HepG2 (cell line): Measurements from ENCODE around the gene RFC2. TPM values are rescaled to one million over a fixed set of nuclear protein-coding genes. Genes with fewer than 3 reads are reported as not detected.

ENCODE experiments used
- ATAC-seq: fragments of 200-7000 bp; cut with Tn5 transposase; 3 replicates; pipeline ENCODE4 v1.9.1; 2020; ENCODE audit warnings: mild to moderate bottlenecking, moderate library complexity
- BruUV-seq: library from RNA; stranded (reverse); fragments of 400-500 nt; replicated peaks from 2 replicates; lab custom pipeline; 2021; lab: Mats Ljungman, UMichigan
- CTCF ChIA-PET: fragments of 300-600 bp; formaldehyde crosslinking; extraction: SDS; loops from one replicate; lab custom pipeline; 2021; ENCODE audit warnings: low total read pairs, inconsistent platforms, low intra/inter-chr PET ratio; lab: Yijun Ruan, JAX
- POLR2A ChIA-PET: fragments of 350-600 bp; sonication (Branson Sonifier 250); formaldehyde crosslinking; loops from one replicate; lab custom pipeline; 2020; ENCODE audit warnings: antibody characterized with exemption, inconsistent platforms; lab: Yijun Ruan, JAX
- DNase-seq: peaks from one replicate; pipeline ENCODE4 v3.0.0-alpha.2; 2015; ENCODE audit warnings: low spot score
- FAIRE-seq: peaks from 3 replicates; lab custom pipeline; 2011; peaks lifted over from hg19 to GRCh38; lab: Jason Lieb, UNC
- H2AFZ ChIP-seq: one replicate; pipeline ENCODE4 v1.6.1; 2011; ENCODE audit warnings: low read length, inconsistent platforms
- H3K27ac ChIP-seq: fragments of 300-600 bp; 3 replicates; pipeline ENCODE4 v1.8.0; 2011; ENCODE audit warnings: mixed run types, mild to moderate bottlenecking, mixed read lengths, low read length, inconsistent platforms; ENCODE audit not compliant: insufficient read depth; ENCODE audit errors: extremely low read length
- H3K27me3 ChIP-seq, 2 experiments: fragments of 200-600 bp in 1 of 2; 2 replicates in 1 of 2; 3 replicates in 1 of 2; pipeline versions ENCODE4 v1.6.0 to v1.8.0; 2011; ENCODE audit warnings: low read length in 2 of 2, mild to moderate bottlenecking in 2 of 2, moderate library complexity in 2 of 2, inconsistent platforms in 1 of 2; ENCODE audit not compliant: insufficient read depth in 2 of 2, control insufficient read depth in 1 of 2
- H3K36me3 ChIP-seq, 2 experiments: fragments of 200-600 bp in 1 of 2; replicated peaks in 1 of 2; 2 replicates in 1 of 2; 3 replicates in 1 of 2; pipeline versions ENCODE4 v1.5.1 to v1.8.0; 2011; ENCODE audit warnings: low read length in 2 of 2, inconsistent platforms in 1 of 2; ENCODE audit not compliant: insufficient read depth in 2 of 2, control insufficient read depth in 1 of 2
- H3K4me1 ChIP-seq: 2 replicates; pipeline ENCODE4 v1.5.1; 2012; ENCODE audit warnings: low read length, inconsistent platforms; ENCODE audit not compliant: insufficient read depth
- H3K4me2 ChIP-seq: 2 replicates; pipeline ENCODE4 v1.6.0; 2011; ENCODE audit warnings: low read depth, low read length, inconsistent platforms
- H3K4me3 ChIP-seq, 3 experiments: fragments of 200-600 bp in 1 of 3; sonication (generic), shearing (Covaris generic) in 1 of 3; replicated peaks in 1 of 3; 2 replicates each; pipeline ENCODE4 v1.5.1; 2011 to 2016; ENCODE audit warnings: low read length in 3 of 3, inconsistent platforms in 2 of 3, low read depth in 2 of 3, mild to moderate bottlenecking in 2 of 3, control low read depth in 1 of 3, mixed read lengths in 1 of 3; ENCODE audit not compliant: insufficient read depth in 1 of 3
- H3K79me2 ChIP-seq: one replicate; pipeline ENCODE4 v1.6.1; 2011; ENCODE audit warnings: low read length, inconsistent platforms; ENCODE audit not compliant: insufficient read depth
- H3K9ac ChIP-seq: 2 replicates; pipeline ENCODE4 v1.6.0; 2011; ENCODE audit warnings: mild to moderate bottlenecking, low read depth, low read length, inconsistent platforms; ENCODE audit not compliant: insufficient read depth
- H3K9me3 ChIP-seq: 2 replicates; pipeline ENCODE4 v1.5.1; 2012; ENCODE audit warnings: mild to moderate bottlenecking, low read length
- H4K20me1 ChIP-seq: 2 replicates; pipeline ENCODE4 v1.6.0; 2011; ENCODE audit warnings: inconsistent platforms, mild to moderate bottlenecking, low read length, moderate library complexity; ENCODE audit not compliant: insufficient read depth
- GABPA ChIP-seq, 2 experiments: IDR thresholded peaks; 2 replicates each; pipeline ENCODE4 v1.6.1; 2011 to 2016; ENCODE audit warnings: low read depth in 2 of 2, low read length in 1 of 2, missing biosample characterization in 1 of 2, missing genetic modification characterization in 1 of 2
- KAT8 ChIP-seq: IDR thresholded peaks from 2 replicates; pipeline ENCODE4 v1.6.1; 2016; ENCODE audit warnings: missing genetic modification reagents, missing compliant biosample characterization
- MED1 ChIP-seq: sonication (generic); formaldehyde crosslinking; IDR thresholded peaks from 2 replicates; pipeline ENCODE4 v1.4.0; 2020; ENCODE audit warnings: missing genetic modification reagents
- NCOA2 ChIP-seq: sonication (generic); formaldehyde crosslinking; IDR thresholded peaks from 2 replicates; pipeline ENCODE4 v1.8.0; 2022; ENCODE audit warnings: inconsistent platforms
- NKX3-1 ChIP-seq: sonication (generic); formaldehyde crosslinking; IDR thresholded peaks from 2 replicates; pipeline ENCODE4 v1.5.0; 2020; ENCODE audit warnings: missing genetic modification reagents
- RELA ChIP-seq: sonication (generic); formaldehyde crosslinking; IDR thresholded peaks from 2 replicates; pipeline ENCODE4 v1.4.0; 2020; ENCODE audit warnings: missing genetic modification reagents
- SAP130 ChIP-seq: IDR thresholded peaks from 2 replicates; pipeline ENCODE4 v1.6.1; 2016; ENCODE audit warnings: low read depth
- SMARCE1 ChIP-seq: fragments of 450-650 bp; IDR thresholded peaks from 2 replicates; pipeline ENCODE4 v1.6.1; 2017; ENCODE audit warnings: borderline replicate concordance
- SMC3 ChIP-seq: IDR thresholded peaks from 2 replicates; pipeline ENCODE4 v1.6.1; 2011; ENCODE audit warnings: low read length, improper control_type of control experiment
- YEATS2 ChIP-seq: sonication (generic); formaldehyde crosslinking; IDR thresholded peaks from 2 replicates; pipeline ENCODE4 v1.4.0; 2020; ENCODE audit warnings: missing genetic modification reagents, borderline replicate concordance
- ZBTB1 ChIP-seq: sonication (generic); formaldehyde crosslinking; IDR thresholded peaks from 2 replicates; pipeline ENCODE4 v1.4.0; 2020; ENCODE audit warnings: missing genetic modification reagents, borderline replicate concordance
- ZBTB34 ChIP-seq: sonication (generic); formaldehyde crosslinking; IDR thresholded peaks from 2 replicates; pipeline ENCODE4 v1.8.0; 2022; ENCODE audit warnings: mild to moderate bottlenecking, missing genetic modification reagents
- ZNF17 ChIP-seq: sonication (generic); formaldehyde crosslinking; IDR thresholded peaks from 2 replicates; pipeline ENCODE4 v1.5.0; 2020; ENCODE audit warnings: mild to moderate bottlenecking, missing genetic modification reagents
- ZNF180 ChIP-seq: sonication (generic); formaldehyde crosslinking; IDR thresholded peaks from 2 replicates; pipeline ENCODE4 v1.4.0; 2020; ENCODE audit warnings: low read depth, missing genetic modification reagents, borderline replicate concordance
- ZNF251 ChIP-seq: sonication (generic); formaldehyde crosslinking; IDR thresholded peaks from 2 replicates; pipeline ENCODE4 v1.9.0; 2021; ENCODE audit warnings: mild to moderate bottlenecking, missing genetic modification reagents
- ZNF556 ChIP-seq: sonication (generic); formaldehyde crosslinking; IDR thresholded peaks from 2 replicates; pipeline ENCODE4 v1.4.0; 2020; ENCODE audit warnings: mild to moderate bottlenecking, missing genetic modification reagents, borderline replicate concordance
- ZNF777 ChIP-seq: sonication (generic); formaldehyde crosslinking; IDR thresholded peaks from 2 replicates; pipeline ENCODE4 v1.4.0; 2020; ENCODE audit warnings: missing genetic modification reagents
- WGBS: methylation state at CpG from one replicate; pipeline ENCODE4 v1.1.6; 2017; ENCODE audit warnings: low lambda C conversion rate; 5-methylcytosine and 5-hydroxymethylcytosine counted together
- in situ Hi-C: cut with HindIII; loops from 2 replicates; pipeline ENCODE4 v1.10.0; 2017; ENCODE audit warnings: low pct_unique_long_range_greater_than_20kb; ENCODE audit not compliant: extremely low pct_ligation_motif_present
- intact Hi-C: fragments of 100-400 bp; cut with micrococcal nuclease; formaldehyde crosslinking; loops from one replicate; pipeline ENCODE4 v1.10.0; 2022; ENCODE audit not compliant: unreplicated experiment
- polyA plus RNA-seq, 8 experiments: library from polyadenylated mRNA; depleted of rRNA in 3 of 8; stranded (reverse) in 7 of 8; unstranded in 1 of 8; fragments of >200 nt; fragmentation: Illumina TruSeq in 4 of 8; extraction: Trizol in 4 of 8; gene quantifications; 2 replicates each; pipeline versions ENCODE4 v1.2.1 to v1.2.3, GENCODE V29; 2011 to 2016; ENCODE audit warnings: low read depth in 4 of 8, missing spikeins in 1 of 8, mixed read lengths in 1 of 8; ENCODE audit not compliant: insufficient read depth in 1 of 8
- total RNA-seq, 5 experiments: library from RNA; depleted of rRNA; stranded (reverse); fragments of >200 nt; fragmentation: Illumina TruSeq; extraction: Trizol; gene quantifications; 2 replicates each; pipeline ENCODE4 v1.2.3, GENCODE V29; 2016; ENCODE audit warnings: low read depth in 1 of 5
- TF ChIP-seq, protein P1 (sequence below): sonication (generic); formaldehyde crosslinking; IDR thresholded peaks from 2 replicates; pipeline ENCODE4 v1.4.0; 2020; ENCODE audit warnings: missing genetic modification reagents
- TF ChIP-seq, protein P2 (sequence below): sonication (generic); formaldehyde crosslinking; IDR thresholded peaks from 2 replicates; pipeline ENCODE4 v1.5.0; 2020; ENCODE audit warnings: mild to moderate bottlenecking, missing genetic modification reagents, borderline replicate concordance

RFC2 gene
- total and polyA plus RNA-seq, 2 of the 13 experiments (the other 11 are each of a cell fraction or from before 2014, with no cell fraction given), result 14.6 to 43.5 TPM

DNA sequence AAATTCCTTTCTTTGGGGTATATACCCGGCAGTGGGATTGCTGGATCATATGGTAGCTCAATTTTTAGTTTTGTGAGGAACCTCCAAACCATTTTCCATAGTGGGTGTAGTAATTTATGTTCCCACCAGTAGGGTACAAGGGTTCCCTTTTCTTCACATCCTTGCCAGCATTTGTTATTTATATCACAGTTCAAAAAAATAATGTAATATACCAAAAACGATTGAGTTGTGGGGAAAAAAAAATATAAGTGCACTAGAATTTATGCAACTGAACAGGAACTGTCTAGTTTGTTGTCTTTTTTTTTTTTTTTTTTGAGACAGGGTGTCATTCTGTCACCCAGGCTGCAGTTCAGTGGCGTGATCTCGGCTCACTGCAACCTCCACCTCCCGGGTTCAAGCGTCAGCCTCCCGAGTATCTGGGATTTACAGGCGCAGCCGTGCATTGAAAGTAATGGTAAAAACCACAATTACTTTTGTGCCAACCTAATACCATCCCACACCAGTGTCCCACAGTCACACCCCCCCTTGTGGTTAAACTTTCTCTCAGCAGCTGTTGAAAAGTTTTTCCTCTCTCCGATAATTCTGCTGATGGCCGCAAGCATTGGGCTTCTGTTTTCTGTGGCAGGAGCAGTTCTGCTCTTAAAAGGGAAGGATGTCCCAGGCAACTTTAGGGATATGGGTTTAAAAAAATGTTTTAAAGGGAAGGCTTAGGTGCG lies 51.2 kb downstream of the RFC2 start:
- H3K79me2 ChIP-seq, result no peaks in the 10 kb centered on the region
- DNase-seq, result peak; percentile 32
- H3K9me3 ChIP-seq, result no peaks in the 10 kb centered on the region
- POLR2A ChIA-PET, result no interaction called here
- intact Hi-C loops, result loop anchor here (5.0 to 10.0 kb wide), 2 partner anchors 62 to 136 kb away; no protein-coding TSS in a partner anchor
- H3K27me3 ChIP-seq, result no peaks in the 10 kb centered on the region
- H3K9ac ChIP-seq, result no peak overlapping the region
- H3K4me3 ChIP-seq, result no peak overlapping the region
- WGBS, result 55% methylated on average over 12 of the region's 12 CpGs
- H2AFZ ChIP-seq, result no peak overlapping the region
- FAIRE-seq, result peak; percentile 59
- 0 out of 2 replicates have a peak, but pooled peaks cover 5% of the 10 kb centered on the region for H3K4me1 ChIP-seq
- no peaks in the 10 kb centered on the region for H4K20me1 ChIP-seq
- no TSS peak for BruUV-seq
- H3K27ac ChIP-seq, result no peak overlapping the region
- in situ Hi-C loops, result loop anchor here (25.0 kb wide), 1 partner anchor 359 kb away; no protein-coding TSS in a partner anchor
- CTCF ChIA-PET, result interaction anchor here (0.9 to 1.5 kb wide), 3 partner anchors 135 to 199 kb away, joined by 3 to 8 read pairs (median 4); no protein-coding TSS in a partner anchor
- H3K4me2 ChIP-seq, result no peak overlapping the region
- H3K36me3 ChIP-seq, result no peaks in the 10 kb centered on the region
- peak; percentile 28 for ATAC-seq
- TF ChIP-seq NKX3-1, result no peak
- TF ChIP-seq ZNF556, result no peak
- no peak for TF ChIP-seq ZNF251
- TF ChIP-seq GABPA (IDR thresholded peaks at IDR 0.05; ENCODE audit: low read depth, low read length), result no peak
- TF ChIP-seq GABPA (CRISPR knock-in tag; IDR thresholded peaks at IDR 0.05; ENCODE audit: low read depth), result no peak
- peak; percentile 40; the same call in 1 of the 2 replicates for TF ChIP-seq SMC3
- TF ChIP-seq YEATS2 (CRISPR knock-in tag), result no peak
- TF ChIP-seq SAP130 (CRISPR knock-in tag), result no peak
- TF ChIP-seq SMARCE1, result no peak
- no peak for TF ChIP-seq ZBTB1
- TF ChIP-seq RELA (CRISPR knock-in tag), result no peak
- TF ChIP-seq ZBTB34 (CRISPR knock-in tag), result no peak
- TF ChIP-seq, protein P1, sequence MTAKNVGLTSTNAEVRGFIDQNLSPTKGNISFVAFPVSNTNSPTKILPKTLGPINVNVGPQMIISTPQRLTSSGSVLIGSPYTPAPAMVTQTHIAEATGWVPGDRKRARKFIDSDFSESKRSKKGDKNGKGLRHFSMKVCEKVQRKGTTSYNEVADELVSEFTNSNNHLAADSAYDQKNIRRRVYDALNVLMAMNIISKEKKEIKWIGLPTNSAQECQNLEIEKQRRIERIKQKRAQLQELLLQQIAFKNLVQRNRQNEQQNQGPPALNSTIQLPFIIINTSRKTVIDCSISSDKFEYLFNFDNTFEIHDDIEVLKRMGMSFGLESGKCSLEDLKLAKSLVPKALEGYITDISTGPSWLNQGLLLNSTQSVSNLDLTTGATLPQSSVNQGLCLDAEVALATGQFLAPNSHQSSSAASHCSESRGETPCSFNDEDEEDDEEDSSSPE (CRISPR knock-in tag), result no peak
- TF ChIP-seq ZNF777, result no peak
- TF ChIP-seq, protein P2, sequence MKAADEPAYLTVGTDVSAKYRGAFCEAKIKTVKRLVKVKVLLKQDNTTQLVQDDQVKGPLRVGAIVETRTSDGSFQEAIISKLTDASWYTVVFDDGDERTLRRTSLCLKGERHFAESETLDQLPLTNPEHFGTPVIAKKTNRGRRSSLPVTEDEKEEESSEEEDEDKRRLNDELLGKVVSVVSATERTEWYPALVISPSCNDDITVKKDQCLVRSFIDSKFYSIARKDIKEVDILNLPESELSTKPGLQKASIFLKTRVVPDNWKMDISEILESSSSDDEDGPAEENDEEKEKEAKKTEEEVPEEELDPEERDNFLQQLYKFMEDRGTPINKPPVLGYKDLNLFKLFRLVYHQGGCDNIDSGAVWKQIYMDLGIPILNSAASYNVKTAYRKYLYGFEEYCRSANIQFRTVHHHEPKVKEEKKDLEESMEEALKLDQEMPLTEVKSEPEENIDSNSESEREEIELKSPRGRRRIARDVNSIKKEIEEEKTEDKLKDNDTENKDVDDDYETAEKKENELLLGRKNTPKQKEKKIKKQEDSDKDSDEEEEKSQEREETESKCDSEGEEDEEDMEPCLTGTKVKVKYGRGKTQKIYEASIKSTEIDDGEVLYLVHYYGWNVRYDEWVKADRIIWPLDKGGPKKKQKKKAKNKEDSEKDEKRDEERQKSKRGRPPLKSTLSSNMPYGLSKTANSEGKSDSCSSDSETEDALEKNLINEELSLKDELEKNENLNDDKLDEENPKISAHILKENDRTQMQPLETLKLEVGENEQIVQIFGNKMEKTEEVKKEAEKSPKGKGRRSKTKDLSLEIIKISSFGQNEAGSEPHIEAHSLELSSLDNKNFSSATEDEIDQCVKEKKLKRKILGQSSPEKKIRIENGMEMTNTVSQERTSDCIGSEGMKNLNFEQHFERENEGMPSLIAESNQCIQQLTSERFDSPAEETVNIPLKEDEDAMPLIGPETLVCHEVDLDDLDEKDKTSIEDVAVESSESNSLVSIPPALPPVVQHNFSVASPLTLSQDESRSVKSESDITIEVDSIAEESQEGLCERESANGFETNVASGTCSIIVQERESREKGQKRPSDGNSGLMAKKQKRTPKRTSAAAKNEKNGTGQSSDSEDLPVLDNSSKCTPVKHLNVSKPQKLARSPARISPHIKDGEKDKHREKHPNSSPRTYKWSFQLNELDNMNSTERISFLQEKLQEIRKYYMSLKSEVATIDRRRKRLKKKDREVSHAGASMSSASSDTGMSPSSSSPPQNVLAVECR (CRISPR knock-in tag), result no peak
- no peak for TF ChIP-seq KAT8
- no peak for TF ChIP-seq NCOA2 (CRISPR knock-in tag)
- TF ChIP-seq MED1 (CRISPR knock-in tag), result no peak
- TF ChIP-seq ZNF17 (CRISPR knock-in tag), result no peak
- no peak for TF ChIP-seq ZNF180 (CRISPR knock-in tag)
